ENCODE data around the gene PRAME. TPM values are rescaled to one million over a fixed set of nuclear protein-coding genes. Genes with fewer than 3 reads are reported as not detected.
A peak's percentile ranks its signal among the peaks of the same experiment; 100 is the strongest.
"Not testable (repeated sequence)": the region's sequence is repeated elsewhere in the genome, so short reads cannot be mapped to it uniquely, and the experiment has no call there.

Gene PRAME
- total RNA-seq, result not detected

GRCh38 chr22:22558972-22559603, at the start of gene PRAME:
PRAME (minus strand) TSS chr22:22559265; CDS start chr22:22556832, 2,433 bp downstream.
- Histone ChIP-seq H3K4me1 (no peaks in the 10 kb centered on the region), H3K4me3 (no peak within 1 kb of the TSS), H3K9me3 (no peaks in the 10 kb centered on the region), H3K27me3 (no peaks in the 10 kb centered on the region), H3K27ac (no peak within 1 kb of the TSS), H3K36me3 (no peaks in the 10 kb centered on the region)
- DNase-seq, result peak; percentile 65 to 87 (median 75)
- TF ChIP-seq POLR2A (IDR thresholded peaks at IDR 0.05), result no peak
- peak; percentile 26 to 69 (median 54) for TF ChIP-seq CTCF (IDR thresholded peaks at IDR 0.05)

GRCh38 chr22:22608022-22608421, 49.0 kb upstream of the PRAME start:
- not testable (repeated sequence) for H3K27me3 ChIP-seq, DNase-seq, H3K4me1 ChIP-seq, H3K36me3 ChIP-seq, H3K9me3 ChIP-seq, H3K4me3 ChIP-seq, H3K27ac ChIP-seq

- Histone ChIP-seq H3K4me1 (no peaks in the 10 kb centered on the region), H3K36me3 (no peaks in the 10 kb centered on the region), H3K27me3 (no peaks in the 10 kb centered on the region), H3K9me3 (no peaks in the 10 kb centered on the region), H3K4me3 (no peak overlapping the region), H3K27ac (peak overlapping the region in 1 of 4 donors; percentile 57)
- DNase-seq, result peak in 1 of 3 donors; percentile 33
- TF ChIP-seq CTCF (IDR thresholded peaks at IDR 0.05) (no peak), POLR2A (IDR thresholded peaks at IDR 0.05) (no peak)
These were observed 46.0 kb upstream of the PRAME start for GRCh38 chr22:22605074-22605404.

GRCh38 chr22:22604326-22605073, 45.4 kb upstream of the PRAME start:
- H3K36me3 ChIP-seq, result no peaks in the 10 kb centered on the region
- no peaks in the 10 kb centered on the region for H3K4me1 ChIP-seq
- peak in 1 of 3 donors; percentile 19 for DNase-seq
- TF ChIP-seq CTCF (IDR thresholded peaks at IDR 0.05), result no peak
- no peak for TF ChIP-seq POLR2A (IDR thresholded peaks at IDR 0.05)
- no peaks in the 10 kb centered on the region for H3K9me3 ChIP-seq
- no peak overlapping the region for H3K4me3 ChIP-seq
- no peaks in the 10 kb centered on the region for H3K27me3 ChIP-seq
- H3K27ac ChIP-seq, result peak overlapping the region in 1 of 4 donors; percentile 57

- no peaks in the 10 kb centered on the region for H3K9me3 ChIP-seq
- no peaks in the 10 kb centered on the region for H3K36me3 ChIP-seq
These were observed 44.4 kb upstream of the PRAME start for GRCh38 chr22:22603470-22603947.

More at GRCh38 chr22:22603470-22603947, 44.4 kb upstream of the PRAME start:
- no peak for DNase-seq
- H3K4me3 ChIP-seq, result no peak overlapping the region
- no peak overlapping the region for H3K27ac ChIP-seq
- no peaks in the 10 kb centered on the region for H3K27me3 ChIP-seq
- no peak for TF ChIP-seq CTCF (IDR thresholded peaks at IDR 0.05)
- TF ChIP-seq POLR2A (IDR thresholded peaks at IDR 0.05), result no peak
- no peaks in the 10 kb centered on the region for H3K4me1 ChIP-seq

Measured in Peyer's patch (tissue), 4 donors.